GM21423 (cell line): ENCODE data around the gene FAM25A.
"Not testable (repeated sequence)": the region's sequence is repeated elsewhere in the genome, so short reads cannot be mapped to it uniquely, and the experiment has no call there.

ENCODE experiments used
- ATAC-seq: cut with Tn5 transposase; IDR thresholded peaks from one replicate; pipeline ENCODE4 v1.9.1; 2021; ENCODE audit warnings: mild to moderate bottlenecking, moderate library complexity; ENCODE audit not compliant: unreplicated experiment

The FAM25A gene

DNA sequence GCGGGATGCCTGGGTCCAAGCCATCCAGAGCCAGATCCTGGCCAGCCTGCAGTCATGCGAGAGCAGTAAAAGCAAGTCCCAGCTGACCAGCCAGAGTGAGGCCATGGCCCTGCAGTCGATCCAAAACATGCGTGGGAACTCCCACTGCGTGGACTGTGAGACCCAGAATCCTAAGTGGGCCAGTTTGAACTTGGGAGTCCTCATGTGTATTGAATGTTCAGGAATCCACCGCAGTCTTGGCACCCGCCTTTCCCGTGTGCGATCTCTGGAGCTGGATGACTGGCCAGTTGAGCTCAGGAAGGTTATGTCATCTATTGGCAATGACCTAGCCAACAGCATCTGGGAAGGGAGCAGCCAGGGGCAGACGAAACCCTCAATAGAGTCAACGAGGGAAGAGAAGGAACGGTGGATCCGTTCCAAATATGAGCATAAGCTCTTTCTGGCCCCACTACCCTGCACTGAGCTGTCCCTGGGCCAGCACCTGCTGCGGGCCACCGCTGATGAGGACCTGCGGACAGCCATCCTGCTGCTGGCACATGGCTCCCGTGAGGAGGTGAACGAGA is 10.9 kb upstream of the FAM25A start:
- ATAC-seq, result not testable (repeated sequence)

GRCh38 chr10:87013528-87013927 is 6.6 kb upstream of the FAM25A start:
- ATAC-seq, result not testable (repeated sequence)

DNA sequence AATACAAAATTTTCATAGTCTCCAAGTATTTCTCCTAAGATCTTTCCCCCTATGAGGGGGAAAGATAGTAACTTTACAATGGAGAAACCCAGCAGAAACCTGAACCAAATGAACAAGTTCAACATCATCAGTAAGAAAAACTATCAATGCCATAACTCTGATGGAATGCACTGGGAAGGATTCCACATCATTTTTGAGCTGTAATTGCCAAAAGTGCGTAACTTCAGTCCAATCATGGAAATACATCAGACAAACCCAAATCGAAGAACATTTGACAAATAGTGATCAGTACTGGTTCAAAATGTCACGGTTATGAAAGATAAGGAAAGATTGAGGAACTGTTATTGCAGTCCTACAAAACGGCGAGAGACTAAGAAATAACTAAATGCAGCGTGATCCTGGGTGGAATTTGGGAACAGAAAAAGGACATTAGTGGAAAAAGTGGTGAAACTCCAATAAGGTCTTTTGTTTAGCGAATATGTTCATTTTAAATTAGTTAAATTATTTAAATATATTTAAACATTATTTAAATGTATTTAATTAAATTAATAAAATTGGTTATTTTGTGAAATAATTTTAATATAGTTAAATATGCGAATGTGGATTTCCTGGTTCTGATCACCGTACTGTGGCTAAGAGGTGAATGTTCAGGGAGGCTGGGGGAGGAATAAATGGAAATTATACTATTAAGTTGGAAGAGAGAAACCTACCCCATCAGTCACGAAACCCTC is 4.9 kb upstream of the FAM25A start:
- not testable (repeated sequence) for ATAC-seq

GRCh38 chr10:87018127-87018526 is 2.0 kb upstream of the FAM25A start:
- ATAC-seq, result not testable (repeated sequence)

DNA sequence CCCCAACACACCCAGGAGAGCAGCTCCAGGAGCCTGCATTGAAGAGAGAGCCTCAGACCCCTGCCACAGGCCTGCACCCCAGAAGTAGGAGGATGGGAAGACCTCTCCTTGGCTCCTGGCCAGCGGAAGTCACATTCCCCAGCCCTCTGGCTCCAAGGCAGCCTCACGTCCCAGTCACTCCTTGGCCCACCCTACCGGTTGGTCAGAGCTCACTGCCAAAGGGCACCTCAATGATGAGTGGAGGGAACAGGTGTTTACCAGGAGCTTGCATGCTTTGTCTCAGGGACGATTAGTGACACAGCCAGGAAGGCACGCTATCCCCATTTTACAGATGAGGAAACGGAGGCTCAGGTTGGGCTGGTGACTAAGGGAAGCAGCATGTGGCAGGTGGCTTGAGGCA is 1.0 kb upstream of the FAM25A start:
- ATAC-seq, result not testable (repeated sequence)

- ATAC-seq, result not testable (repeated sequence)
Measured at GRCh38 chr10:87019504-87019903, 590 bp upstream of the FAM25A start.

DNA sequence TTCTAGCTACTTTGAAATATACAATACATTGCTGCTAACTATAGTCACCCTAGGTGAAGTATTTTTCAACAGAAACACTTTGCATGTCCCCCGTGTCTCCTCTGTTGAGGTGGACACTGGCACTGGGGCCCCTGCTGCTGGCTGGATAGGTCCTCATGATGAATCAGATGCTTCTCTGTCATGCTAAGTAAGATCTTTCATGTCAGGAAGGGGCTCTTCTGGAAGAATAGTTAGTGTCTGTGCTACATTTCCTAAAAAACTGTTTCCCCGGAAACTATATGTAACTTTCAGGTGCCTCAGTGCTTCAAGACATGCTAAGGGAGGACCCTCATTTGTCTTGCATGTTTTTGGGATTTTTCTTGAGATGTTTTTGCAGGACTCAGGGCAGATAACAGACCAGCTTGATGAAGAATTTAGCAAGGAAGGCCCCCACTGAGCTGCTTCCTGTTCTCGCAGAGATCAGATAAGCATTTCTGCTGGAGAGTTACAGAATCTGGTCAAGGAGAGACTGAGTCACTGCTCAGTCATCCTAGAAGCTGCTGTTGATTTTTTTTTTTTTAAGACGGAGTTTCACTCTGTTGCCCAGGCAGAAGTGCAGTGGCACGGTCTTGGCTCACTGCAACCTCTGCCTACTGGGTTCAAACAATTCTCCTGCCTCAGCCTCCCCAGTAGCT is 5.3 kb downstream of the FAM25A start:
- not testable (repeated sequence) for ATAC-seq

- not testable (repeated sequence) for ATAC-seq
Measured at GRCh38 chr10:87026747-87027508, 6.8 kb downstream of the FAM25A start.

DNA sequence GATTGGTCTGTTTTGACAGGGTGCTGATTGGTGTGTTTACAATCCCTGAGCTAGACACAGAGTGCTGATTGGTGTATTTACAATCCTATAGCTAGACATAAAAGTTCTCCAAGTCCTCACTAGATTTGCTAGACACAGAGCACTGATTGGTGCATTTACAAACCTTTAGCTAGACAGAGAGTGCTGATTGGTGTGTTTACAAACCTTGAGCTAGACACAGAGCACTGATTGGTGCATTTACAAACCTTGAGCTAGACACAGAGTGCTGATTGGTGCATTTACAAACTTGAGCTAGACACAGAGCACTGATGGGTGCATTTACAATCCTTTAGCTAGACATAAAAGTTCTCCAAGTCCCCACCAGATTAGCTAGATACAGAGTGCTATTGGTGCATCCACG is 10.3 kb downstream of the FAM25A start:
- not testable (repeated sequence) for ATAC-seq

DNA sequence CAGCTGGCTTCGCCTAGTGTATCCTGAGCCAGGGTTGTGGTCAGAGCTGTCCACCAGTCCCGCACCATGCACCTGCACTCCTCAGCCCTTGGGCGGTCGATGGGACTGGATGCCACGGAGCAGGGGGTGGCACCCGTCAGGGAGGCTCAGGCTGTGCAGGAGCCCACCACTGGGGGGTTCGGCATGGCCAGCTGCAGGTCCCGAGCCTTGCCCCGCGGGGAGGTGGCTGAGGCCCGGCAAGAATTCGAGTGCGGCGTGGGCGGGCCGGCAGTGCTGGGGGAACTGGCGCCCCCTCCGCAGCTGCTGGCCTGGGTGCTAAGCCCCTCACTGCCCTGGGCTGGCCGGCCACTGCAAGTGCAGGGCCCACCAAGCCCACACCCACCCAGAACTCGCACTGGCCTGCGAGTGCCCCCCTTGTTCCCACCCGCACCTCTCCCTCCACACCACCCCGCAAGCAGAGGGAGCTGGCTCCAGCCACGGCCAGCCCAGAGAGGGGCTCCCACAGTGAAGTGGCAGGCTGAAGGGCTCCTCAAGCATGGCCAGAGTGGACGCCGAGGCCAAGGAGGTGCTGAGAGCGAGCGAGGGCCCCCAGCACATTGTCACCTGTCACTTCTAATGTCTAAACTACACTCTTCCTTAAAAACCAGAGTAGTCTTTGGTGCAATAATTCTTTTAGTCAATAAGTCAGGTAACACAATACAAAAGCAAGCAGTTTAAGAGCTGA is 11.0 kb downstream of the FAM25A start:
- no peak for ATAC-seq

GRCh38 chr10:87036623-87037022 is 16.5 kb downstream of the FAM25A start:
- no peak for ATAC-seq

- ATAC-seq, result no peak
Measured at GRCh38 chr10:87038286-87038717, 18.2 kb downstream of the FAM25A start.

- no peak for ATAC-seq
Measured at GRCh38 chr10:87038786-87039185, 18.7 kb downstream of the FAM25A start.

GRCh38 chr10:87043579-87043978 is 23.5 kb downstream of the FAM25A start:
- ATAC-seq, result not testable (repeated sequence)

GRCh38 chr10:87045434-87045938 is 25.4 kb downstream of the FAM25A start:
- ATAC-seq, result no peak

- ATAC-seq, result no peak
Measured at GRCh38 chr10:87053111-87053510, 33.0 kb downstream of the FAM25A start.

DNA sequence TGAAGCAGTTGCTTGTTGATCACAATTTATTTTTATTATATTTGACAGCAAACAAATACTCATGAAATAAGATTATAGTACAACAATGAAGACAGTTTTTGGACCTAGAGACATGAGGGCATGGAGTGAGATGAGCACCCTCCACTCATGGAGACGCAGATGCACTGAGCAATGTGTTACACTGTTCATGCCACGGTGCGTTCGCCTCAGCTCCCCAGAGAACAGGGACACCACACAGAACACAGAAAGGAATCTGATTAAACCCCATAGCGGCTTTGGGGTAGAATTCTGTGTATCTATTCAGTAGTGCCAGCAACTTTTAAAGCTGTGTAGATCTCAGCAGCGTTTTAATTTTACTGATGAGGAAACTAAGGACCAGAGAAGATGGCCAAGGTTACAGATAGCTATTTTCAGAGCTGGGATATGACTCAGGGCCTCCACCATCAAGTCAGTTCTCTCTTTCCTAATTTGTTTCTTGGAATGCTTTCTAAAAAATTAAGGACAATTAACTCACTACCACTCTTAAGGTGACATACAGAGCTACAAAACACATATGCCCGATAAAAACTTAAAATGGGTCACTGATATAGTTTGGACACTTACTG is 33.6 kb downstream of the FAM25A start:
- no peak for ATAC-seq

GRCh38 chr10:87054373-87055295 is 34.5 kb downstream of the FAM25A start:
- ATAC-seq, result no peak

DNA sequence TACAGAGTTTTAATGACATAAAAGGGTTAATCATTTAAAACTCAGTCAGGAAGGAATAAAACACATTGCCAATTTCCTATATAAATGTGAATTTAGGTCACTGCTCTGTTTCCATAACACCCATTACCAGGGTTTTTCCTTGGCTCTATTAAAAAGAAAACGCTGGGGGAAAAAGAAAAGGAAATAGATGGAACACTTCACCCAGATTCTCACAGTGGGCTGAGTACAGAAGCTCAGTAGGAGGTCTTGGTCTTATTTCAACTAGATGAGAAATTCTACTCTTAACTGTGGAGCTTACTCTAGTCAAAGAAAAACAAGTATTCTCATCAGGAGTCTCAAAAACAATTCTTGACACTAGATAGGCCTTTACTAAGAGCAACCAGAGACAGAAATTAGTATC is 38.1 kb downstream of the FAM25A start:
- no peak for ATAC-seq
